Measurements from ENCODE around the gene TNFRSF6B. TPM values are rescaled to one million over a fixed set of nuclear protein-coding genes. Genes with fewer than 3 reads are reported as not detected.
"Not testable (repeated sequence)": the region's sequence is repeated elsewhere in the genome, so short reads cannot be mapped to it uniquely, and the experiment has no call there.

The TNFRSF6B gene
- total RNA-seq, 5 donors from 2014 or later (not counting 1 experiment from before 2014, with no cell fraction given), result 0.37 to 1.5 (median 0.91) TPM; not detected in 1

DNA sequence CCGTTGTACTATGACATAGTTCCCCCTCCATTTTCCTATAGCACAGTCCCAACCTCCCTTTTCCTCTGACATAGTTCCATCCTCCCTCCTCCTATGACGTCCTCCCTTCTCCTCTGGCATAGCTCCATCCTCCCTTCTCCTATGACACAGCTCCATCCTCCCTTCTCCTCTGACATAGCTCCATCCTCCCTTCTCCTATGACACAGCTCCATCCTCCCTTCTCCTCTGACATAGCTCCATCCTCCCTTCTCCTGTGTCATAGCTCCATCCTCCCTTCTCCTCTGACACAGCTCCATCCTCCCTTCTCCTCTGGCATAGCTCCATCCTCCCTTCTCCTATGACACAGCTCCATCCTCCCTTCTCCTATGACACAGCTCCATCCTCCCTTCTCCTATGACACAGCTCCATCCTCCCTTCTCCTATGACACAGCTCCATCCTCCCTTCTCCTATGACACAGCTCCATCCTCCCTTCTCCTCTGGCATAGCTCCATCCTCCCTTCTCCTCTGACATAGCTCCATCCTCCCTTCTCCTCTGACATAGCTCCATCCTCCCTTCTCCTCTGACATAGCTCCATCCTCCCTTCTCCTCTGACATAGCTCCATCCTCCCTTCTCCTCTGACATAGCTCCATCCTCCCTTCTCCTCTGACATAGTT is 26.6 kb downstream of the TNFRSF6B start:
- CTCF ChIA-PET, result interaction anchor here in 1 of 2 donors (0.7 kb wide), 1 partner anchor 9 kb away, joined by 3 read pairs; no protein-coding TSS in a partner anchor
- H3K27me3 Mint-ChIP-seq; POLR2A ChIA-PET; H3K27ac ChIP-seq (ENCODE audit: low read length); H3K27me3 ChIP-seq (replicated peaks in 1 of 2; ENCODE audit: control insufficient read depth in 2 of 2, extremely low read depth in 1 of 2, insufficient read depth in 2 of 2, low read length in 1 of 2); H3K4me3 ChIP-seq (ENCODE audit: control insufficient read depth in 1 of 2, extremely low read depth in 1 of 2, low read length in 1 of 2); DNase-seq; H3K27ac Mint-ChIP-seq; ATAC-seq (replicated peaks in 1 of 4); H3K9me3 ChIP-seq; H3K4me3 Mint-ChIP-seq: not testable (repeated sequence)
- WGBS (ENCODE audit: insufficient coverage), result 75% methylated on average over 2 of the region's 2 CpGs
- peaks cover 0 to 27% of the 10 kb centered on the region in 2 donors for H3K36me3 ChIP-seq (ENCODE audit: control insufficient read depth in 2 of 2, extremely low read depth in 1 of 2, insufficient read depth in 1 of 2, low read length in 1 of 2)
- Mint-ChIP-seq H3K9me3 (peaks cover 0 to 12% (median 11%) of the 10 kb centered on the region in 3 donors), H3K36me3 (peaks cover 36% of the 10 kb centered on the region), H3K4me1 (peaks cover 22 to 44% (median 38%) of the 10 kb centered on the region in 3 donors)
- H3K4me1 ChIP-seq (ENCODE audit: control insufficient read depth in 1 of 2, extremely low read depth in 1 of 2, insufficient read depth in 2 of 2, low read length in 2 of 2), result peaks cover 9 to 30% of the 10 kb centered on the region in 2 experiments

DNA sequence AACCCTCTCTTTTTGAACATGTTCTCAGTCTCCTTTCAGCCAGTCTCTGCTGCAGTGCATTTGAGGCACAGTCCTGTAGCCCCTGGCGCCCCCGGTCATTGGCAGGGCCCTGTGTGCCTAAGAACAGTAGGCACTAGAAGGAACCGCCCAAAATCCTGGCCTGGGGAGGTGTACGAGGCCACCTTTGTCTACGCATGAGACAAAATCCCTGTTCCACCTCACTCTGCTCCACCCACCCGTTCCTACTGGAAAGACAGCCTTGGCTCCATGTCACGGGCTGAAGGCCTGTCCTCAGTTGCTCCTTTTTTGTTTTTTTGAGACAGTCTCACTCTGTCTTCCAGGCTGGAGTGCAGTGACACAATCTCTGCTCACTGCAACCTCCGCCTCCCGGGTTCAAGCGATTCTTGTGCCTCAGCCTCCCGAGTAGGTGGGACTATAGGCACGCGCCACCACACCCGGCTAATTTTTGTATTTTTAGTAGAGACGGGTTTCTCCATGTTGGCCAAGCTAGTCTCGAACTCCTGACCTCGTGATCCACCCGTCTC is 33.8 kb downstream of the TNFRSF6B start:
- Histone ChIP-seq H3K4me1 (ENCODE audit: control insufficient read depth in 1 of 2, extremely low read depth in 1 of 2, insufficient read depth in 2 of 2, low read length in 2 of 2) (peaks cover 18 to 82% of the 10 kb centered on the region in 2 experiments), H3K27ac (ENCODE audit: low read length) (peak overlapping the region; percentile 61), H3K36me3 (ENCODE audit: control insufficient read depth in 2 of 2, extremely low read depth in 1 of 2, insufficient read depth in 1 of 2, low read length in 1 of 2) (peaks cover 2 to 26% of the 10 kb centered on the region in 2 donors), H3K4me3 (ENCODE audit: control insufficient read depth in 1 of 2, extremely low read depth in 1 of 2, low read length in 1 of 2) (peak overlapping the region in 1 of 2 donors; percentile 5)
- H3K4me1 Mint-ChIP-seq, result peaks cover 12 to 41% (median 34%) of the 10 kb centered on the region in 3 donors
- H3K27ac Mint-ChIP-seq; DNase-seq; H3K4me3 Mint-ChIP-seq; H3K27me3 ChIP-seq (replicated peaks in 1 of 2; ENCODE audit: control insufficient read depth in 2 of 2, extremely low read depth in 1 of 2, insufficient read depth in 2 of 2, low read length in 1 of 2); CTCF ChIA-PET; H3K9me3 Mint-ChIP-seq; H3K27me3 Mint-ChIP-seq; POLR2A ChIA-PET; H3K9me3 ChIP-seq: not testable (repeated sequence)
- peaks cover 16% of the 10 kb centered on the region for H3K36me3 Mint-ChIP-seq
- 38% methylated on average over 14 of the region's 18 CpGs for WGBS (ENCODE audit: insufficient coverage)
- ATAC-seq (replicated peaks in 1 of 4), result peak in 1 of 4 experiments; percentile 2

DNA sequence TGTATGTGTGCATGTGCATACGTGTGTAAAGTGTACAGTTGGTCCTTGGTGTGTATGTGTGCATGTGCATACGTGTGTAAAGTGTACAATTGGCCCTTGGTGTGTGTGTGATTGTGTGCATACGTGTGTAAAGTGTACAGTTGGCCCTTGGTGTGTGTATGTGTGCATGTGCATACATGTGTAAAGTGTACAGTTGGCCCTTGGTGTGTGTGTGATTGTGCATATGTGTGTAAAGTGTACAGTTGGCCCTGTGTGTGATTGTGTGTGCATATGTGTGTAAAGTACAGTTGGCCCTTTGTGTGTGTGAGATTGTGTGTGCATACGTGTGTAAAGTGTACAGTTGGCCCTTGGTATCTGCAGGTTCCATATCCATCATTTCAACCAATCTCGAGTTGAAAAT is 35.0 kb downstream of the TNFRSF6B start:
- no peak overlapping the region for H3K4me3 ChIP-seq (ENCODE audit: control insufficient read depth in 1 of 2, extremely low read depth in 1 of 2, low read length in 1 of 2)
- no peak for DNase-seq
- Mint-ChIP-seq H3K4me3 (no peak overlapping the region), H3K27ac (no peak overlapping the region), H3K9me3 (peaks cover 0 to 2% (median 0%) of the 10 kb centered on the region in 3 donors), H3K36me3 (peaks cover 13% of the 10 kb centered on the region), H3K4me1 (peaks cover 24 to 50% (median 41%) of the 10 kb centered on the region in 3 donors), H3K27me3 (no peaks in the 10 kb centered on the region)
- H3K36me3 ChIP-seq (ENCODE audit: control insufficient read depth in 2 of 2, extremely low read depth in 1 of 2, insufficient read depth in 1 of 2, low read length in 1 of 2), result peaks cover 7 to 31% of the 10 kb centered on the region in 2 donors
- no peak overlapping the region for H3K27ac ChIP-seq (ENCODE audit: low read length)
- no peaks in the 10 kb centered on the region for H3K27me3 ChIP-seq (replicated peaks in 1 of 2; ENCODE audit: control insufficient read depth in 2 of 2, extremely low read depth in 1 of 2, insufficient read depth in 2 of 2, low read length in 1 of 2)
- peaks cover 23 to 92% of the 10 kb centered on the region in 2 experiments for H3K4me1 ChIP-seq (ENCODE audit: control insufficient read depth in 1 of 2, extremely low read depth in 1 of 2, insufficient read depth in 2 of 2, low read length in 2 of 2)
- ATAC-seq (replicated peaks in 1 of 4), result no peak
- no peaks in the 10 kb centered on the region for H3K9me3 ChIP-seq
- ChIA-PET POLR2A (no interaction called here), CTCF (no interaction called here)
- 65% methylated on average over 3 of the region's 5 CpGs for WGBS (ENCODE audit: insufficient coverage)

DNA sequence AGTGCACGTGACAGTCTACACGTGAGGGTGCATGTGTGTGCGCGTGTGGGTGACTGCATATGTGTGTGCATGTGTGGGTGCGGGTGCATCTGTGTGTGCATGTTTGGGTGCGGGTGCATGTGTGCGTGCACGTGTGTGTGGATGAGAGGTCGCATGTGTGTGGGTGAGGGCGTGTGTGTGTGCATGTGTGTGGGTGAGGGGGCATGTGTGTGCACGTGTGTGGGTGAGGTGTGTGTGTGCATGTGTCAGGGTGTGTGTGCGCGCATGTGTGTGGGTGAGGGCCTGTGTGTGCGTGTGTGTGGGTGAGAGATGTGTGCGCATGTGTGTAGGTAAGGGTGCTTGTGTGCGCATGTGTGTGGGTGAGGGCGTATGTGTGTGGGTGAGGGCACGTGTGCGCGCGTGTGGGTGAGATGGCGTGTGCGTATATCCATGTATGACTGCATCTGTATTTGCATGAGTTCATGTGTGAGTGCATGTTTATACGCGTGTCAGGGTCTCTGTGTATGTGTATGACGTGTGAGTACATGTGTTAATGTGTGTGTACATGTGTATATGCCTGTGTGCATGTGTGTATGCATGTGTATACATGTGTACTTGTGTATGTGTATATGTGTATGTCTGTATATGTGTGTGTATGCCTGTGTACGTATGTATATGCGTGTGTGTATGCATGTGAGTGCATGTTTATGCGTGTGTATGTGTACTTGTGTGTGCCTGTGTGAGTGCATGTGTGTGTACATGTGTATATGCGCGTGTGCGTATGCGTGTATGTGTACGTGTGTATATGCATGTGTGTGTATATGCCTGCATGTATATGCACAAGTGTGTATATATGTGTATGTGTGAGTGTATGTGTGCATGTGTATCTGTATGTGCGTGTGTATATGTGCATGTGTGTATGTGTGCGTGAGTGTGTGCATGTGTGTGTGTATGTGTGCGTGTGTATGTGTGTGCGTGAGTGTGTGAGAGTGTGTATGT is 36.0 kb downstream of the TNFRSF6B start:
- ATAC-seq (replicated peaks in 1 of 4) (no peak), DNase-seq (no peak)
- Mint-ChIP-seq H3K9me3 (no peaks in the 10 kb centered on the region), H3K4me1 (peaks cover 27 to 45% (median 37%) of the 10 kb centered on the region in 3 donors), H3K36me3 (peaks cover 9% of the 10 kb centered on the region), H3K27me3 (no peaks in the 10 kb centered on the region), H3K27ac (no peak overlapping the region), H3K4me3 (no peak overlapping the region)
- Histone ChIP-seq H3K27ac (ENCODE audit: low read length) (no peak overlapping the region), H3K4me1 (ENCODE audit: control insufficient read depth in 1 of 2, extremely low read depth in 1 of 2, insufficient read depth in 2 of 2, low read length in 2 of 2) (peaks cover 22 to 86% of the 10 kb centered on the region in 2 experiments), H3K4me3 (ENCODE audit: control insufficient read depth in 1 of 2, extremely low read depth in 1 of 2, low read length in 1 of 2) (no peak overlapping the region), H3K27me3 (replicated peaks in 1 of 2; ENCODE audit: control insufficient read depth in 2 of 2, extremely low read depth in 1 of 2, insufficient read depth in 2 of 2, low read length in 1 of 2) (no peaks in the 10 kb centered on the region), H3K36me3 (ENCODE audit: control insufficient read depth in 2 of 2, extremely low read depth in 1 of 2, insufficient read depth in 1 of 2, low read length in 1 of 2) (peaks cover 7 to 28% of the 10 kb centered on the region in 2 donors), H3K9me3 (no peaks in the 10 kb centered on the region)
- ChIA-PET CTCF (no interaction called here), POLR2A (no interaction called here)
- WGBS (ENCODE audit: insufficient coverage), result 94% methylated on average over 30 of the region's 38 CpGs

DNA sequence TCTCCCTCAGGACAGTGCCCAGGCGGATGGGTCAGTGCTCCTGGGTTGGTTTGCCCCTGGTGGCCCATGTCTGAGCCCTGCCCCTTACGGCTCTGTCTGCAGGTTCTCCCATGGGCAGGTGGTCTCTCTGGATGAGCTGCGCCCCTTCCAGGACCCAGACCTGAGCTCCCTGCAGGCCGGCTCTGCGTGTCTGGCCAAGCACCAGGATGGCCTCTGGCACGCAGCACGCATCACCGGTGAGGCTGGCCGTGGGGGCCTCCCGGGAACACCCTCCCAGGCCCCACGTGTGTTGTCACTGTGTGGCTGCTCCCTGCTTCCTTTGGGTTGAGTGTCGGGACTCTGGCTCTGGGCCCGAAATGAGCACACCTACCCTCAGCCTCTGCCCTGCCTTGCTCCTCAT is 36.7 kb downstream of the TNFRSF6B start:
- no peak overlapping the region for H3K4me3 Mint-ChIP-seq
- DNase-seq, result no peak
- no peak for ATAC-seq (replicated peaks in 1 of 4)
- Histone ChIP-seq H3K4me3 (ENCODE audit: control insufficient read depth in 1 of 2, extremely low read depth in 1 of 2, low read length in 1 of 2) (no peak overlapping the region), H3K27ac (ENCODE audit: low read length) (no peak overlapping the region), H3K27me3 (replicated peaks in 1 of 2; ENCODE audit: control insufficient read depth in 2 of 2, extremely low read depth in 1 of 2, insufficient read depth in 2 of 2, low read length in 1 of 2) (no peaks in the 10 kb centered on the region), H3K9me3 (no peaks in the 10 kb centered on the region), H3K4me1 (ENCODE audit: control insufficient read depth in 1 of 2, extremely low read depth in 1 of 2, insufficient read depth in 2 of 2, low read length in 2 of 2) (peaks cover 18 to 81% of the 10 kb centered on the region in 2 experiments), H3K36me3 (ENCODE audit: control insufficient read depth in 2 of 2, extremely low read depth in 1 of 2, insufficient read depth in 1 of 2, low read length in 1 of 2) (peaks cover 7 to 30% of the 10 kb centered on the region in 2 donors)
- no peaks in the 10 kb centered on the region for H3K27me3 Mint-ChIP-seq
- CTCF ChIA-PET, result no interaction called here
- 96% methylated on average over 13 of the region's 13 CpGs for WGBS (ENCODE audit: insufficient coverage)
- peaks cover 27 to 38% (median 30%) of the 10 kb centered on the region in 3 donors for H3K4me1 Mint-ChIP-seq
- peaks cover 9% of the 10 kb centered on the region for H3K36me3 Mint-ChIP-seq
- H3K27ac Mint-ChIP-seq, result peak overlapping the region in 1 of 2 donors; percentile 72
- no peaks in the 10 kb centered on the region for H3K9me3 Mint-ChIP-seq
- POLR2A ChIA-PET, result no interaction called here

DNA sequence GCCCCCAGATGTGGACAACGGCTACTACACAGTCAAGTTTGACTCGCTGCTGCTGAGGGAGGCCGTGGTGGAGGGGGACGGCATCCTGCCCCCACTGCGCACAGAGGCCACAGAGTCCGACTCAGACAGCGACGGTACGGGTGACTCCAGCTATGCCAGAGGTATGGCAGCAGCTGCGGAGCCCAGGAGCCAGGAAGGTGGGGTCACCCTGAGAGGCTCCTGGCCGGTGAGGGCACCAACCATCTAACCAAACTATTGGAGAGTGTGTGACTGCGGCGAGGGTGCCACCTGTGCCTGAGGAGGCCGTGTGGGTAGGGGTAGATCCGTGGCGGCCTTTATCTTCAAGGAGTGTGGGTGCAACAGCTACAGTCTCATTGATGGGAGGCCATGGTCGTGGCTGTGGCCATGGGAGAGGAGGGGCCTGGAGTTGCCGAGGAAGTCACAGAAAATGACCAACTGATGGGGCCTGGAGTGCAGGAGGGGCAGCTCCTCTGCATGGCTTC is 37.2 kb downstream of the TNFRSF6B start:
- Histone ChIP-seq H3K27ac (ENCODE audit: low read length) (no peak overlapping the region), H3K36me3 (ENCODE audit: control insufficient read depth in 2 of 2, extremely low read depth in 1 of 2, insufficient read depth in 1 of 2, low read length in 1 of 2) (peaks cover 11 to 35% of the 10 kb centered on the region in 2 donors), H3K27me3 (replicated peaks in 1 of 2; ENCODE audit: control insufficient read depth in 2 of 2, extremely low read depth in 1 of 2, insufficient read depth in 2 of 2, low read length in 1 of 2) (no peaks in the 10 kb centered on the region), H3K4me1 (ENCODE audit: control insufficient read depth in 1 of 2, extremely low read depth in 1 of 2, insufficient read depth in 2 of 2, low read length in 2 of 2) (peaks cover 17 to 81% of the 10 kb centered on the region in 2 experiments), H3K9me3 (no peaks in the 10 kb centered on the region), H3K4me3 (ENCODE audit: control insufficient read depth in 1 of 2, extremely low read depth in 1 of 2, low read length in 1 of 2) (no peak overlapping the region)
- Mint-ChIP-seq H3K36me3 (peaks cover 9% of the 10 kb centered on the region), H3K4me3 (peak overlapping the region in 1 of 3 donors; percentile 44), H3K4me1 (peaks cover 27 to 35% (median 27%) of the 10 kb centered on the region in 3 donors), H3K9me3 (no peaks in the 10 kb centered on the region), H3K27ac (peak overlapping the region; percentile 72 to 79), H3K27me3 (no peaks in the 10 kb centered on the region)
- POLR2A ChIA-PET, result no interaction called here
- CTCF ChIA-PET, result no interaction called here
- 83% methylated on average over 9 of the region's 18 CpGs for whole genome bisulfite sequencing (ENCODE audit: insufficient coverage)
- ATAC-seq (replicated peaks in 1 of 4), result no peak
- DNase-seq, result no peak
